G401.6 (cell line): ENCODE data around the gene NOM1.
"Not testable (repeated sequence)": the region's sequence is repeated elsewhere in the genome, so short reads cannot be mapped to it uniquely, and the experiment has no call there.

Experiments used
- FAIRE-seq: peaks from 2 replicates; lab custom pipeline; 2012; peaks lifted over from hg19 to GRCh38; lab: Jason Lieb, UNC

The NOM1 gene

GRCh38 chr7:156949541-156950380 is at the start of gene NOM1:
Gene NOM1, plus strand, starts transcription at chr7:156949712. Its CDS starts 26 bp downstream, at chr7:156949738.
- no peak for FAIRE-seq

GRCh38 chr7:156900093-156900492 is 49.4 kb upstream of the NOM1 start:
- FAIRE-seq, result not testable (repeated sequence)

GRCh38 chr7:156903232-156903909 is 46.1 kb upstream of the NOM1 start:
- no peak for FAIRE-seq

DNA sequence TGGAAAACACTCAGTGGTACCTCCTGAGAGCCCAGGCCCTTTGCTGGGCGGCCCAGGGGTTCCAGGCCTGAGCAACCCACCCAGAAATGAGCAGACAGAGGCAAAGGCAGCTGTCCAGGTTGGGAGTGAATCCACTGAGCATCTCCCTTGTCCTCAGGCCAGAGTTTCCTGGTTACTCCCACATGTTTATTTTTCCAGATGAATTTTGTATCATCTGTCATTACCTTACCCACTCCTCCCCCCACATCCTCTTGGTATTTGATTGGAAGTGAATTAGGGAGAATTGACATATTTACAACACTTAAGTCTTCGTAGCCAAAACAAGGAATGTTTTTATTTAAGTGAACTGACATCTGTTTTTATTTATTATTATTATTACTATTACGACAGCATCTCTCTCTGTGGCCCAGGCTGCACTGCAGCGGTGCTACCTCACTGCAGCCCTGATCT is 43.3 kb upstream of the NOM1 start:
- no peak for FAIRE-seq

GRCh38 chr7:156907656-156908055 is 41.9 kb upstream of the NOM1 start:
- FAIRE-seq, result no peak

DNA sequence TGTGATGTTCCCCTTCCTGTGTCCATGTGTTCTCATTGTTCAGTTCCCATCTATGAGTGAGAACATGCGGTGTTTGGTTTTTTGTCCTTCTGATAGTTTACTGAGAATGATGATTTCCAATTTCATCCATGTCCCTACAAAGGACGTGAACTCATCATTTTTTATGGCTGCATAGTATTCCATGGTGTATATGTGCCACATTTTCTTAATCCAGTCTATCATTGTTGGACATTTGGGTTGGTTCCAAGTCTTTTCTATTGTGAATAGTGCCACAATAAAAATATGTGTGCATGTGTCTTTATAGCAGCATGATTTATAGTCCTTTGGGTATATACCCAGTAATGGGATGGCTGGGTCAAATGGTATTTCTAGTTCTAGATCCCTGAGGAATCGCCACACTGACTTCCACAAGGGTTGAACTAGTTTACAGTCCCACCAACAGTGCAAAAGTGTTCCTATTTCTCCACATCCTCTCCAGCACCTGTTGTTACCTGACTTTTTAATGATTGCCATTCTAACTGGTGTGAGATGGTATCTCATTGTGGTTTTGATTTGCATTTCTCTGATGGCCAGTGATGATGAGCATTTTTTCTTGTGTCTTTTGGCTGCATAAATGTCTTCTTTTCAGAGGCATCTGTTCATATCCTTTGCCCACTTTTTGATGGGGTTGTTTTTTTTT is 39.8 kb upstream of the NOM1 start:
- FAIRE-seq, result not testable (repeated sequence)

- no peak for FAIRE-seq
Observed at GRCh38 chr7:156918635-156919034, 30.9 kb upstream of the NOM1 start.

DNA sequence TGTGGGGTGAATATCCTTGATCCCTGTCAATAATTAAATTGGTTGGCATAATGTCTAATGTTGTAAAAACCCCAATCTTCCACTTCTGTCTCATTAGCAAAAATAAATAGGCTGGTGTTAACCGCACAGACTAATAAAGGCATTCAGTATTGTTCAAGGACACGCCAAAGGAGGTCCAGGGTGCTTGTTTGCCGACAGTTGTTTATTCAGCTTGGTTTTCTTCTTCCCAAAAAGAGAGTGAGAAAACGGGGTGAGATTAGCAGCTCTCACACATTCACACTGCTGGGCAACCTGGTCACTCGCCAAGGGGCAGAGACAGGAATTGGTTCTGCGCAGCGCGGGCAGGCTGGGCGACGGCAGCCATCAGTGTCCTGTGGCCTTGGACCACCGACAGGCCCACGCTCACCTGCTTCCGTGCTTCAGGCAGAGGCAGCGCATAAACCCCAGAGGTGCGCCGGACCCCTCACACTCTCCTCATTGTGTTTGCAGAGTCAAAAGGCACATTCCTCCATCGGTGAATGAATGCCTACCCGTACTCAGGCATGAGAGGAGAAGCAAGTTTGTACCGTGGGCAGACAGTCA is 30.3 kb upstream of the NOM1 start:
- no peak for FAIRE-seq

DNA sequence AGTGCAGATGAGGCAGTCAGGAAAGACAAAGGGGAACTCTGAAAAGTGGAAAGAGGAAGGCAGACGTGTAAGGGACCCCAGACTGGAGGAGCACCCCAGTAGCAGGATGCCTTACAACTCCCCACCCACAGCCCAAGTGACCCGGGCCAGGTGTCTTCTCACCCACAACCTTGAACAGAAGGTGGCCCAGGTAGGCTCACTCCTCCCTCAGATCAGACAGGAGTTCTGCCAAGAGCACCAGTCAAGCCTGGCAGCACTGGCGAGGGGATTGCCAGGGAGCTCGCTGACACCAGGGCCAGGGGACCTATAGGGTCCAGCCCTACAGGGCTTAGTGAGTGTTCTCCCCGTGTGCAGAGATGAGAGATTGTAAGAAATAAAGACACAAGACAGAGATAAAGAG is 29.4 kb upstream of the NOM1 start:
- no peak for FAIRE-seq

DNA sequence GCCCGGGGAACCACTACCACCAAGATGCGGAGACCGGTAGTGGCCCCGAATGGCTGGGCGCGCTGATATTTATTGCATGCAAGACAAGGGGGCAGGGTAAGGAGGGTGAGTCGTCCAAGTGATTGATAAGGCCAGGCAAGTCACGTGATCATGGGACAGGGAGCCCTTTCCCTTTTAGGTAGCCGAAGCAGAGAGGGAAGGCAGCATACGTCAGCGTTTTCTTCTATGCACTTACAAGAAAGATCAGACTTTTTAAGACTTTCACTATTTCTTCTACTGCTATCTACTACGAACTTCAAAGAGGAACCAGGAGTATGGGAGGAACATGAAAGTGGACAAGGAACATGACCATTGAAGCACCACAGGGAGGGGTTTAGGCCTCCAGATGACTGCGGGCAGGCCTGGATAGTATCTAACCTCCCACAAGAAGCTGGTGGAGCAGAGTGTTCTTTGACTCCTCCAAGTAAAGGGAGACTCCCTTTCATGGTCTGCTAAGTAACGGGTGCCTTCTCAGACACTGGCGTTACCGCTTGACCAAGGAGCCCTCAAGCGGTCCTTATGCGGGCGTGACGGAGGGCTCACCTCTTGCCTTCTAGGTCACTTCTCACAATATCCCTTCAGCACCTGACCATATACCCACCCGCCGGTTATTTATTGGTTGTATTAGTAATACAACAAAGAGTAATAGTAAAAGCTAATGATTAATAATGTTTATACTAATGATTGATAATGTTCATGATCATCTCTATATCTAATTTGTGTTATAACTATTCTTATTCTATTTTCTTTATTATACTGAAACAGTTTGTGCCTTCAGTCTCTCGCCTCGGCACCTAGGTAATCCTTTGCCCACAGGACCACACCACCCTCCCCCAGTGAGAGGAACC is 28.8 kb upstream of the NOM1 start:
- not testable (repeated sequence) for FAIRE-seq

- FAIRE-seq, result not testable (repeated sequence)
Observed at GRCh38 chr7:156922304-156922703, 27.2 kb upstream of the NOM1 start.

DNA sequence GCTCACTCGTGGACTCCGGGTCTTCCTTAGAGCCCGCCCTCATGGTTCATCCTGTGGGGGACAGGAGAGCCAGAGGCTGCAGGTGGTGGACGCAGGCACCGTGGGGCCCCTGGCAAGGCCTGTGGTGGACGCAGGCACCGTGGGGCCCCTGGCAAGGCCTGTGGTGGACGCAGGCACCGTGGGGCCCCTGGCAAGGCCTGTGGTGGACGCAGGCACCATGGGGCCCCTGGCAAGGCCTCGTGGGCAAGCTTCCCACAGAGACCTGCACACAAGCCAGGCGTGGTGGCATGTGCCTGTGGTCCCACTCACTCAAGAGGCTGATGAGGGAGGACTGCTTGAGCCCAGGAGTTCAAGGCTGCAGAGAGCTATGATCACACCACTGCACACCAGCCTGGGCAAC is 23.7 kb upstream of the NOM1 start:
- FAIRE-seq, result not testable (repeated sequence)

GRCh38 chr7:156927571-156928405 is 21.7 kb upstream of the NOM1 start:
- no peak for FAIRE-seq

DNA sequence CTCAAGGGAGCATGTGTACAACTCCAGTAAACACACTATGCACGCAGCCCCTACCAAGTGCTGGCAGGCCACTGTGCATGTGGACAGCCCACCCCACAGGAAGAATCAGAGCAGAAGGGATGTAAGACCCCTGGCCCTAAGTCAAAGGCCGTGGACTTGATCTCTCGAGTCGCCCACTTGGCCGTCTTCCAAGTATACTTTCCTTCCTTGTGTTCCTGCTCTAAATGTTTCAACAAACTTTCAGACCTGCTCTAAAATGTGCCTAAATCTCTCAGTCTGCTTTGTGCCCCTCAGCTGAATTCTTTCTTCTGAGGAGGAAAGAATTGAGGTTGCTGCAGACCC is 21.1 kb upstream of the NOM1 start:
- no peak for FAIRE-seq

- no peak for FAIRE-seq
Observed at GRCh38 chr7:156929789-156930539, 19.5 kb upstream of the NOM1 start.

DNA sequence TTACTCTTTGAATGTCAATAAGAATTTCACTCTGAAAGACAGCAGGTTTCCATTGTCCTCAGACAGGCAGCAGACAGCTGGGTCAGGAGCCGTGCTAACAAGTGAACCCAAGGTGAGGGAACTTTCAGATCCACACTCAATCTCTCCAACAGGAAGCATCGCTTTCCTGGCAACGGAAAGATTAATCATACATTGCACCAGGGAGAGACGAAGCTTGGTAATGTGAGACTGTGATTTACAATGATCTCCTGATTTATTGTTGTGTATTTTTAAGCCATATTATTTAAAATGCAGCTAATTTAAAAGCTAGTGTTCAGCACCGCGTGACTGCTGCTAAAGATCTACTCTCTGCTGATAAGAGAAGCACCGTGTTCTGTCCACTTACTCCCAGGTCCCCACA is 17.5 kb upstream of the NOM1 start:
- no peak for FAIRE-seq

DNA sequence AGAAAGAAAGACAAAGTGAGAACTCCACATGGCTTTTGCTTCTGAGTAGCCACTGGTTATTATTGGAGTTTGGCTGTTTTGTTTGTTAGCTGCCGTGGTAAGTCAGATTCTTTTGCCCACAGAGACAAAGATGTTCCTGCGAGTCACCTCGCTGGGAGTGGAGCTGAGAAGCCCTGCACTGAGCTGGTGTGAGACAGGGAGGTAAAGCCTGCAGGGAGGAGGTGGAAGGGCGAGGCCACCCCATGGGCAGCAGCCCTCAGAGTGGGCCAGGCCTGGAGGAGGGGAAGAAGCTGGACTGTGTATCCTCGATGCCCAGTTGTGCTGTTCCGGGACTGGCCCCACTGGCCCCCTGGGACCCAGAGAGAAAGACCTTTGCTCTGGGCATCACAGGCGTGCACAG is 14.3 kb upstream of the NOM1 start:
- no peak for FAIRE-seq

- FAIRE-seq, result not testable (repeated sequence)
Observed at GRCh38 chr7:156936766-156937165, 12.7 kb upstream of the NOM1 start.

- FAIRE-seq, result no peak
Observed at GRCh38 chr7:156940421-156941122, 8.9 kb upstream of the NOM1 start.
